Ishikawa (cell line): Measurements from ENCODE around the gene G6PC2.

Experiments
- CEBPB ChIP-seq: IDR thresholded peaks from 2 replicates; pipeline ENCODE4 v1.6.1; 2012
- CREB1 ChIP-seq: IDR thresholded peaks from 2 replicates; pipeline ENCODE4 v1.6.1; 2012; ENCODE audit warnings: low read depth
- EGR1 ChIP-seq: IDR thresholded peaks from 2 replicates; pipeline ENCODE4 v1.6.1; 2012
- EP300 ChIP-seq: IDR thresholded peaks from 2 replicates; pipeline ENCODE4 v1.6.1; 2012; ENCODE audit warnings: borderline replicate concordance
- FOXM1 ChIP-seq: IDR thresholded peaks from 2 replicates; pipeline ENCODE4 v1.6.1; 2012; ENCODE audit warnings: low read depth, borderline replicate concordance
- MAX ChIP-seq: IDR thresholded peaks from 2 replicates; pipeline ENCODE4 v1.6.1; 2012
- RAD21 ChIP-seq: IDR thresholded peaks from 2 replicates; pipeline ENCODE4 v1.6.1; 2012; ENCODE audit warnings: low read depth
- REST ChIP-seq: IDR thresholded peaks from 2 replicates; pipeline ENCODE4 v1.6.1; 2012; ENCODE audit warnings: low read depth, mild to moderate bottlenecking
- TAF1 ChIP-seq: IDR thresholded peaks from 2 replicates; pipeline ENCODE4 v1.6.1; 2012; ENCODE audit warnings: low read depth, mild to moderate bottlenecking
- TCF12 ChIP-seq: IDR thresholded peaks from 2 replicates; pipeline ENCODE4 v1.6.1; 2012; ENCODE audit warnings: low read depth
- TEAD4 ChIP-seq: IDR thresholded peaks from 2 replicates; pipeline ENCODE4 v1.6.1; 2012
- USF1 ChIP-seq: IDR thresholded peaks from 2 replicates; pipeline ENCODE4 v1.6.1; 2012
- YY1 ChIP-seq: IDR thresholded peaks from 2 replicates; pipeline ENCODE4 v1.6.1; 2012; ENCODE audit warnings: low read depth
- ZBTB7A ChIP-seq: IDR thresholded peaks from 2 replicates; pipeline ENCODE4 v1.6.1; 2012; ENCODE audit warnings: low read depth

- no peak for TF ChIP-seq FOXM1
- TF ChIP-seq CEBPB = no peak
- TF ChIP-seq EP300 = no peak
- TF ChIP-seq TCF12 = no peak
- no peak for TF ChIP-seq REST
- TF ChIP-seq EGR1 = no peak
- TF ChIP-seq RAD21 = no peak
- no peak for TF ChIP-seq CREB1
- TF ChIP-seq YY1 = no peak
- TF ChIP-seq TAF1 = no peak
- TF ChIP-seq TEAD4 = no peak
- TF ChIP-seq MAX = no peak
- TF ChIP-seq ZBTB7A = no peak
- no peak for TF ChIP-seq USF1
Observed at GRCh38 chr2:168935810-168936581, 34.9 kb downstream of the G6PC2 start.
